ENCODE measurements around the gene RNF112.

Gene RNF112

GRCh38 chr17:19407601-19408345, 3.3 kb upstream of the RNF112 start:
- DNase-seq (ENCODE audit: low read depth) = no peak
- H3K4me3 ChIP-seq (ENCODE audit: low read depth, low read length) = no peak overlapping the region
- no peak for TF ChIP-seq CTCF (conservative IDR thresholded peaks at IDR 0.05; ENCODE audit: low read depth, low read length)

GRCh38 chr17:19408346-19408710, 2.7 kb upstream of the RNF112 start:
- no peak for DNase-seq (ENCODE audit: low read depth)
- H3K4me3 ChIP-seq (ENCODE audit: low read depth, low read length) = no peak overlapping the region
- no peak for TF ChIP-seq CTCF (conservative IDR thresholded peaks at IDR 0.05; ENCODE audit: low read depth, low read length)

- TF ChIP-seq CTCF (conservative IDR thresholded peaks at IDR 0.05; ENCODE audit: low read depth, low read length) = no peak
These were observed 2.0 kb upstream of the RNF112 start for GRCh38 chr17:19409066-19409465.

GRCh38 chr17:19409509-19409908, 1.5 kb upstream of the RNF112 start:
- peak; percentile 85 for DNase-seq (ENCODE audit: low read depth)
- H3K4me3 ChIP-seq (ENCODE audit: low read depth, low read length) = no peak overlapping the region
- TF ChIP-seq CTCF (conservative IDR thresholded peaks at IDR 0.05; ENCODE audit: low read depth, low read length) = no peak

More at GRCh38 chr17:19409066-19409465, 2.0 kb upstream of the RNF112 start:
- H3K4me3 ChIP-seq (ENCODE audit: low read depth, low read length) = no peak overlapping the region
- DNase-seq (ENCODE audit: low read depth) = no peak

- H3K4me3 ChIP-seq (ENCODE audit: low read depth, low read length) = no peak overlapping the region
- no peak for TF ChIP-seq CTCF (conservative IDR thresholded peaks at IDR 0.05; ENCODE audit: low read depth, low read length)
- no peak for DNase-seq (ENCODE audit: low read depth)
These were observed 941 bp upstream of the RNF112 start for GRCh38 chr17:19410091-19410490.

- no peak overlapping the region for H3K4me3 ChIP-seq (ENCODE audit: low read depth, low read length)
- no peak for DNase-seq (ENCODE audit: low read depth)
- TF ChIP-seq CTCF (conservative IDR thresholded peaks at IDR 0.05; ENCODE audit: low read depth, low read length) = no peak
These were observed 599 bp downstream of the RNF112 start for GRCh38 chr17:19411631-19412030.

GRCh38 chr17:19412510-19412909, 1.5 kb downstream of the RNF112 start:
- H3K4me3 ChIP-seq (ENCODE audit: low read depth, low read length) = no peak overlapping the region
- no peak for DNase-seq (ENCODE audit: low read depth)
- TF ChIP-seq CTCF (conservative IDR thresholded peaks at IDR 0.05; ENCODE audit: low read depth, low read length) = no peak
